ENCODE data around the gene TSPAN4.
A peak's percentile ranks its signal among the peaks of the same experiment; 100 is the strongest.

The TSPAN4 gene

DNA sequence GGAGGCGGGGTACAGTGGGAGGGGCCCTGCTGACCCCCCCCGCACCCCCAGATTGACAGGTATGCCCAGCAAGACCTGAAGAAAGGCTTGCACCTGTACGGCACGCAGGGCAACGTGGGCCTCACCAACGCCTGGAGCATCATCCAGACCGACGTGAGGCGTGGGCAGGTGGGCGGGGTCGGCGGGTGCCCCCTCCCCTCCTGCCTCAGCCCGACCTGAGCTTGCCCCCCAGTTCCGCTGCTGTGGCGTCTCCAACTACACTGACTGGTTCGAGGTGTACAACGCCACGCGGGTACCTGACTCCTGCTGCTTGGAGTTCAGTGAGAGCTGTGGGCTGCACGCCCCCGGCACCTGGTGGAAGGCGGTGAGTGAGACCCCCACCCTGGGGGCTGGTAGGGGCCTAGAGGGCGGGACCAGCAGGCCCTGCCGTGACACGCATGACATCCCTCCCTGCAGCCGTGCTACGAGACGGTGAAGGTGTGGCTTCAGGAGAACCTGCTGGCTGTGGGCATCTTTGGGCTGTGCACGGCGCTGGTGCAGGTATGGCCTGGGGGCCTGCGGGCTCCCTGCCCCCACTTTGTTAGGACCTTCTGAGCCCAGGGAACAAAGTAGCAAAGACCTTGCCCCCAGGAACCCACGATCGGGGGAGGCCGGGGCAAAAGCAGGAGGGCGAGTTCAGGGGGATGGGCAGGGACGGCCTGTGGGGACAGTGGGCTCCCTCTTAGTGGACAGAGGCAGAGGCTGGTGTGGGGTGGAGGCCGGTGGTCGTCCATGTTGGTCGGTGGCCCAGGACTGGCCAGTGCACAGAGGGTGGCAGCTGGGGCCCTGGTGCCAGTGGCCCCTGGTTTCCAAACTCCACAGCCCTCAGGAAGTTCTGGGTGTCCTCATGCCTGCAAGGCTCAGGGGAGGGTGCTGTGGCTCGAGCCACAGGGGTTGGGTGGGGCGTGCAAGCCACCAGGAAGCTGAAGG, 23.1 kb downstream of the TSPAN4 start:
- no peak for DNase-seq

GRCh38 chr11:866481-866880, 23.8 kb downstream of the TSPAN4 start:
- no peak for DNase-seq

- DNase-seq = no peak
Observed at GRCh38 chr11:867856-868358, 25.3 kb downstream of the TSPAN4 start.

DNA sequence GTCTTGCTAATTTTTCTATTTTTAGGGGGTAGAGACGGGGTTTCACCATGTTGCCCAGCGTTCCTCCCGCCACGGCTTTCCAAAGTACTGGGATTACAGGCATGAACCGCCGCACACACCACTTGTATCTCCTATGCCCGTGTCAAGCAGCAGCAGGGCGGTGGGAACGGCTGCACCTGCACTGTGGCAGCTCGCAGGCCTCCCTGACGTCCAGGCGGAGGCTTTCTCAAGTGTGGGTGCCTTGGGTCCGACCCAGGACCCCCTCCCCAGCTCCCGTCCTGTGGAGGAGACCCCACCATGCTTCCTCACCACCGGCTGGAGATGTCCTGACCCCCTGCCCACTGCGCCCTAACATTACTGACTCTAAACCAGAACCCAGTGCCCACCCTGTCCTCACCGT, 25.7 kb downstream of the TSPAN4 start:
- DNase-seq = no peak

- DNase-seq = no peak
Observed at GRCh38 chr11:868802-869201, 26.1 kb downstream of the TSPAN4 start.

DNA sequence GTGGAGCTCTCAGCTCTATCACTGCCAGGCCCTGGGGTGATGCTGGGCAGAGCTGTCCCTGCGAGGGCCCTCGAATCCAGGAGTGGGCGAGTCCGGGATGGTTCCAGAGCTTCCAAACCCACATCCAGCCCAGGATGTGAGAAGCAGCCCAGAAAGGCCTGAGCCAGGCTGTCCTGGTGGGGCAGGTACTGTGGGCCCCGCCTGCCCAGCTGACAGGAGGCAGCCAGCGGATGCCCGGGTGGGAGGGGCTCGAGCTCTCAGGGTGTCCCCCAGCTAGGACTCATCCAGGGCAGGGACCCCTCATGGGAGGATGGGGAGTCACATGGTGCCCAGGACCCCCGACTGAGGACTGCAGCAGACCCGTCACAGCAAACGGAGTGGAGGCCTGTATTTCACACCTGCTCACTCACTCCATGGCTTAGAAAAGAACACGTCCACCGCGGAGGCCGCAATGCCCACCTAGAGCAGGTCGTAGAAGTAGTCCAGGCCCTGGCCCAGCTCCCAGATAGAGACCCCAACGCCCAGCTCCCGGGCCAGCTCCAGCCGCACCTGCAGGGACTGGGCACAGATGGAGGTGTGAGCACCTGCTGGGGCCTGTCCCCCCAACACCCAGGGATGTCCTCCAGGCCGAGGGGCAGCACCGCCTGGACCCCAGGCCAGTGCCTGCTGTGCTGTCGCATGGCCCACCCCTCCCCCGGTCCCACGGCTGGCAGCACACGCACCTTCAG, 26.9 kb downstream of the TSPAN4 start:
- no peak for DNase-seq

- DNase-seq = no peak
Observed at GRCh38 chr11:870127-870413, 27.4 kb downstream of the TSPAN4 start.

DNA sequence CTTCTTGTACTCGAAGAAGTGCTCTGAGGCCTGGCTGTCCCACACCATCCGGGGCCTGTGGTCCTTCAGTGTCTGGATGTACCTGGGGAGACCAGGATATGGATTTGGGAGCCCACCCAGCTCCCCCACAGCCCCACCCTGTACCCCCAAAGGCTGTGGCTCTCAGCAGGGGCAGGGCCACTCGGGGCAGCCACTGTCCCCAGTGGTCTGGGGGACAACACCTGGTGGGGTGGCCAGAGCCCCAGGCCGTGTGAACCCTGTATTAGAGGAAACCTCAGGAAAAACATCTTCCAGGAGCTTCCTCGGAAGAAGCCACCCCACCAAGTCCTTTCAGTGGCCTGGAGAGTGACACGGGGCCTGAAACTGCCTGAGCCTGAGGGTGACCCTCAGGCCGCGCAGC, 27.8 kb downstream of the TSPAN4 start:
- DNase-seq = no peak

DNA sequence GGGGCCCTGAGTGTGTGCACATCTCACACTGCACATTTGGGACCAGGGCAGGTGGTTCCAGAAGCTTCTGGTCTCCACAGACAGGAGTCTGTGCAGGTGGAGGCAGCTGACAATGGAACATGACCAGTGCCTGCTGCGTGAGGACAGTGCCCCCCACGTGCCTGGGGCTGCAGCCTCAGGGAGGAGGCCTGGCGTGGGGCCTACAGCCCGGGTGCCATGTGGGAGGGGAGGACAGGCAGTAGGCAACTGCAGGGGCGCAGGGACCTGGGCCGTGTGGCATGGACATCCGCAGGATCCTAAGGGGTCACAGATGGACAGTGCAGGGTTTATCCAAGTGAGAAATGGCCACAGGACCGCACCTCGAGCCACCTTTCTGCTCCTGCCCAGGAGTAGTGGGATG, 28.8 kb downstream of the TSPAN4 start:
- DNase-seq = no peak

DNA sequence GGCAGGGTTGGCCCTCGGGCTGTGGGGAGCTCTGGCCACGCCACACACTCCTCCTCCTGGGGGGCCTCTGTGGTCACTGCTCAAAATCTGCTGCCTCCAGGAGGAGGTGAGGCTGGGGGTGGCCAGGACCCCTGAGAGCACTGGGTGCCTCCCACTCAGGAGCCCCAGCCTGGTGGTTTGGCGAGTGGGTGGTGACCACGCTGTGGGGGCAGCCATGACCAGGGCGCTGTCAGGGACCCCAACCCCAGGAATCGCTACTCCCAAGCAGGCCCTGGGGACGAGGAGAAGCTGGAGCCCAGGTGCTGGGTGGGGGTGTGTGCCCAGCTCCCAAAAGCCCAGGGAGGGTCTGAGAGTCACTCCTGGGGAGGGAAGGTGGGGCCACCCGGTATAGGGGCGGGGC, 30.1 kb downstream of the TSPAN4 start:
- DNase-seq = no peak

DNA sequence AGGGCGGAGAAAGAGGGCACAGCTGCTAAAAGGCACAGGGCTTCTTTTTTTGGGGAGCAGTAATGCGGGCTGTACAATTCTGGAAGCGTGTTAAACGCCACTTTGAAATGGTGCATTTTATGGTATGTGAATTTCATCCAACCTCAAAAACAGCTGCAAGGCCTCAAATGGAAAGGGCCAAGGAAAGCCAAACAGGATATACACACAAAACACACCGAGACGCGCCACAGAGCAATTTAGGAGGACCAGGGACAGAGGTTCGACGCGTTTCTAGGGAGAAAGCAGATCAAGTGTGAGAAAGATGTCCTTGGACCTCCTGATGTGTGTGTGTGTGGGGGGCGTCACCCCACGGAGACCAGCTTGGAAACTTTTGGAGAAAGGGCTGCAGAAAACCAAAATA, 31.1 kb downstream of the TSPAN4 start:
- no peak for DNase-seq

- DNase-seq = no peak
Observed at GRCh38 chr11:875203-875602, 32.6 kb downstream of the TSPAN4 start.

DNA sequence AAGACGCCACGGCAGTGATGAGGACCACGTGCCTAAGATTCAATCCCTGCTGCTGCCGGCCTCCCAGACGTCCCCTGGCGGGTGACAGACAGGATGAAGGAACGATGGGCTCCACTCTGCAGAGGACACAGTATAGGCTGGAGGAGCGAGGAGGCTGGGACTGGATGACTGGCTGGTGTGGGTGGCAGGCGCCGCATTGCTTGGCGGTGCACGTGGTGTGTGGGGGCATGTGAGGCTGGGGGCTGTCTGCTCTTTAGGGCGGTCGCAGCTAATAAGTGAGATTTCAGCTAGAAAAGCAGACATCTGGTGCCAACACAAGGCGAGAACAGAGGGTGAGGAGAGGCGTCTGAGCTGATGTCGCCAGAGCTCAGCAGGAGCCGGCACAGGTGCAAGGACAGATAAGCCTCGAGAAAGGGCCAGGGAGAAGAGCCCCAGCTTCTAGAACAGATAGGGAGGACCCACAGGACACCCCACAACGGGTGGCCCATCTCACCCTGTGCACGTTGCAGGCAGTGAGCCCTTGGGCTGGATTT, 33.2 kb downstream of the TSPAN4 start:
- no peak for DNase-seq

DNA sequence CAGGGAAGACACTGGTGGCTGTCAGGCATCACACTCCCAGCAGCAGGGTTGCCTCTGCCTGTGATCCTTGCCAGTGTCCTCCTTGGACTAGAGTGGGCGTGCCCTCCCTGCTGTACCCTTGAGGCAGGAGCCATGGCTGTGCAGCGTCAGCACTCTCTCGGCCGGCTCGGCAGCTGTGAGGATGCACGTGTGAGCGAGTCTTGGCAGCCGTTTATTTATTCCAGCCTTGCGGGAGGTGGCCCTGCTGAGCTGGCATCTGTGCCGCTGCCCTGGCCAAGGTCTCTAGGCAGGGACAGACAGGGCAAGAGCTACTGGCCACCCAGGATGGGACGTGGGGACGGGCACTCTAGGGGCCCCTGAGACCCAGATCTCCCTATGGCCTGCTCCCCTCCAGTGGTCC, 33.9 kb downstream of the TSPAN4 start:
- DNase-seq = peak in 8 of 14 donors; percentile 11 to 88 (median 31)

- no peak for DNase-seq
Observed at GRCh38 chr11:877565-877964, 34.9 kb downstream of the TSPAN4 start.

- no peak for DNase-seq
Observed at GRCh38 chr11:880447-880846, 37.8 kb downstream of the TSPAN4 start.

- no peak for DNase-seq
Observed at GRCh38 chr11:882596-882995, 39.9 kb downstream of the TSPAN4 start.

- no peak for DNase-seq
Observed at GRCh38 chr11:883527-883926, 40.9 kb downstream of the TSPAN4 start.

DNA sequence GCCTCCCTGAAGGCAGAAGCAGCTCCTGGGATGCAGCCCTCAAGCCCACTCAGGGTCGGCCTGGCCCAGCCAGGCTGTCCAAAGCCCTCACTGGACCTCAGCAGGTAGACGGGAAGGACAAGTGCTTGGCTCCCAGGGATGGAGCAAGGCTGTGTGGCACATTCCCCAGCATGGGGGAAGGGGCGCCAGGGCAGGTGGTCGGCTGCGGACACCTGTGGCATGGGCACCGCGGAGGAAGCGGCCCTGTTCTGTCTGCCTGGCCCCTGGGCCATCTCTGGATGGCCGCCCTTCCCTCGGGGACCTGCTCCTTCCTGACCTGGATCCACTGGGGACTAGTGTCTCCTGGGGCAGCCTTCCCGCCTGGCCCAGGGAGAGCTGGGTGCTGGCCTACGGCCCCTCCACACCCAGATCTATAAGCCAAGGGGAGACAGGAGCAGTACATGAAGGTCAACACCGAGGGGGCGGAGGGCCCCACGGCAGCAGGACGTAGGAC, 42.0 kb downstream of the TSPAN4 start:
- DNase-seq = no peak

GRCh38 chr11:886568-886967, 43.9 kb downstream of the TSPAN4 start:
- no peak for DNase-seq

GRCh38 chr11:887589-887988, 44.9 kb downstream of the TSPAN4 start:
- peak in 1 of 14 donors; percentile 66 for DNase-seq

- DNase-seq = peak in 2 of 14 donors; percentile 41 to 98
Observed at GRCh38 chr11:888310-889212, 45.9 kb downstream of the TSPAN4 start.
